OCI-LY7 (cell line): ENCODE measurements around the gene SMAD5.

Experiments used
- CTCF ChIP-seq: fragments of 200-600 bp; sonication (generic); conservative IDR thresholded peaks from 2 replicates; pipeline ENCODE4 v1.5.1; 2014; ENCODE audit warnings: mild to moderate bottlenecking, antibody characterized with exemption, low read length, moderate library complexity, mixed read lengths
- EZH2phosphoT487 ChIP-seq: fragments of 200-600 bp; sonication (generic); IDR thresholded peaks from 2 replicates; pipeline ENCODE4 v1.6.1; 2018; ENCODE audit warnings: low read depth, borderline replicate concordance, mild to moderate bottlenecking, mixed run types, antibody characterized with exemption, low read length, moderate library complexity, mixed read lengths

DNA sequence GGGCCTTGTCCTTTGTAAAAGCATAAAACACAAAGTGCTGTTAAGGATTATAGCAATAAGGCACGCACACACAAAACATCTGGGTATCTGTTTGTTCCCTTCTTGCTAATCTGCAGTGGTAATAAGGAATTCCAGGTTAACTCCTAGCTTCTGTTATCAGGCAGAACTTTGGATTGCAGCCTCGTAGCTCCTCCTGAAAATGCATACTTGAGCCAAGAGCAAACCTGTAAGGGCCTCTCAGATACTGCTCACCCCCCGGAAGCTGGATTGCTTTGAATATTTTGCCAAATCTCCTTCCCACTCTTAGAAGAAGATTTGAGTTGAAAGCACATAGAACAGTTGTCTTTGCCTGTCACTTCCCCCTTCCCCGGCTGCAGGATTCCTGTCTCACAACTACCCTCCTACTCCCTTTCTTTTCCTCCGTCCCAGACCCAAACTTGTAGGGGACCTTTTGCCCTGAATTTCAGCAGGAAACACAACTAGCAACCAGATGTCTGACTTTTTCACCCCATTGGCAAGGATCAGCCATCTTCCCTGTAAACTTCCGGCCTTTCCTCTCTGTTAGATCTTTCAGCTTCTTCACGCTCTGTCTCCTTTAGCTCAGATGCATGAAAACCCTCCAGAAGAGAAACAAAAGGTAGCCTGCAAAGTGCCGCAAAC is 28.2 kb upstream of the SMAD5 start:
- TF ChIP-seq CTCF: no peak
- no peak for TF ChIP-seq EZH2phosphoT487
